ENCODE measurements around the gene POTEM.
"Not testable (repeated sequence)": the region's sequence is repeated elsewhere in the genome, so short reads cannot be mapped to it uniquely, and the experiment has no call there.

POTEM gene

GRCh38 chr14:19036811-19037382 is 69.7 kb downstream of the POTEM start:
- not testable (repeated sequence) for H3K27ac ChIP-seq (ENCODE audit: low read depth, low read length); H3K4me3 ChIP-seq (ENCODE audit: low read depth, low read length); H3K4me1 ChIP-seq (ENCODE audit: control insufficient read depth, insufficient read depth, low read length, unreplicated experiment); H3K36me3 ChIP-seq (ENCODE audit: insufficient read depth, low read length); H3K79me2 ChIP-seq (ENCODE audit: control insufficient read depth, insufficient read depth, low read length, unreplicated experiment); H3K27me3 ChIP-seq (ENCODE audit: insufficient read depth, low read length); H2AFZ ChIP-seq (ENCODE audit: low read length, unreplicated experiment)

GRCh38 chr14:19038060-19038664 is 70.9 kb downstream of the POTEM start:
- H3K4me1 ChIP-seq (ENCODE audit: control insufficient read depth, insufficient read depth, low read length, unreplicated experiment); H2AFZ ChIP-seq (ENCODE audit: low read length, unreplicated experiment); H3K79me2 ChIP-seq (ENCODE audit: control insufficient read depth, insufficient read depth, low read length, unreplicated experiment); H3K27ac ChIP-seq (ENCODE audit: low read depth, low read length); H3K27me3 ChIP-seq (ENCODE audit: insufficient read depth, low read length); H3K36me3 ChIP-seq (ENCODE audit: insufficient read depth, low read length); H3K4me3 ChIP-seq (ENCODE audit: low read depth, low read length): not testable (repeated sequence)

GRCh38 chr14:19038785-19039184 is 71.6 kb downstream of the POTEM start:
- H3K4me3 ChIP-seq (ENCODE audit: low read depth, low read length); H3K27ac ChIP-seq (ENCODE audit: low read depth, low read length); H3K36me3 ChIP-seq (ENCODE audit: insufficient read depth, low read length); H3K4me1 ChIP-seq (ENCODE audit: control insufficient read depth, insufficient read depth, low read length, unreplicated experiment); H2AFZ ChIP-seq (ENCODE audit: low read length, unreplicated experiment); H3K79me2 ChIP-seq (ENCODE audit: control insufficient read depth, insufficient read depth, low read length, unreplicated experiment); H3K27me3 ChIP-seq (ENCODE audit: insufficient read depth, low read length): not testable (repeated sequence)

- not testable (repeated sequence) for H3K79me2 ChIP-seq (ENCODE audit: control insufficient read depth, insufficient read depth, low read length, unreplicated experiment); H3K4me1 ChIP-seq (ENCODE audit: control insufficient read depth, insufficient read depth, low read length, unreplicated experiment); H2AFZ ChIP-seq (ENCODE audit: low read length, unreplicated experiment); H3K27ac ChIP-seq (ENCODE audit: low read depth, low read length); H3K4me3 ChIP-seq (ENCODE audit: low read depth, low read length); H3K27me3 ChIP-seq (ENCODE audit: insufficient read depth, low read length); H3K36me3 ChIP-seq (ENCODE audit: insufficient read depth, low read length)
Measured at GRCh38 chr14:19043384-19043783, 76.2 kb downstream of the POTEM start.
